Smooth muscle cell (in vitro differentiated cells): Measurements from ENCODE around the gene C2orf69. TPM values are rescaled to one million over a fixed set of nuclear protein-coding genes. Genes with fewer than 3 reads are reported as not detected.

Experiments used
- DNase-seq: peaks from one replicate; lab custom pipeline; 2025; ENCODE audit not compliant: unreplicated experiment; lab: John Stamatoyannopoulos, UW
- H2AFZ ChIP-seq: fragments of 200-600 bp; sonication (generic); 2 replicates; pipeline ENCODE4 v1.6.0; 2016; ENCODE audit warnings: antibody characterized with exemption, low read depth, mild to moderate bottlenecking
- H3F3A ChIP-seq: fragments of 200-600 bp; sonication (generic); 2 replicates; pipeline ENCODE4 v1.6.0; 2017; ENCODE audit warnings: antibody characterized with exemption, low read depth
- H3K27ac ChIP-seq: fragments of 200-600 bp; sonication (generic); 2 replicates; pipeline ENCODE4 v1.5.1; 2016; ENCODE audit warnings: low read depth, mild to moderate bottlenecking
- H3K27me3 ChIP-seq: fragments of 200-600 bp; sonication (generic); 2 replicates; pipeline ENCODE4 v1.6.1; 2016; ENCODE audit warnings: low read depth, mild to moderate bottlenecking
- H3K36me3 ChIP-seq: fragments of 200-600 bp; sonication (generic); 2 replicates; pipeline ENCODE4 v1.5.1; 2016; ENCODE audit warnings: low read depth
- H3K4me1 ChIP-seq: fragments of 200-600 bp; sonication (generic); 2 replicates; pipeline ENCODE4 v1.5.1; 2016; ENCODE audit warnings: low read depth
- H3K4me2 ChIP-seq: fragments of 200-600 bp; sonication (generic); 2 replicates; pipeline ENCODE4 v1.6.0; 2016; ENCODE audit warnings: mild to moderate bottlenecking
- H3K4me3 ChIP-seq: fragments of 200-600 bp; sonication (generic); 2 replicates; pipeline ENCODE4 v1.5.1; 2016; ENCODE audit warnings: mild to moderate bottlenecking
- H3K79me2 ChIP-seq: fragments of 200-600 bp; sonication (generic); 2 replicates; pipeline ENCODE4 v1.6.0; 2016; ENCODE audit warnings: low read depth, mild to moderate bottlenecking
- H3K9ac ChIP-seq: fragments of 200-600 bp; sonication (generic); 2 replicates; pipeline ENCODE4 v1.6.0; 2016; ENCODE audit warnings: low read depth
- H3K9me3 ChIP-seq: fragments of 200-600 bp; sonication (generic); replicated peaks from 2 replicates; pipeline ENCODE4 v1.5.1; 2016; ENCODE audit warnings: low read depth
- H4K20me1 ChIP-seq: fragments of 200-600 bp; sonication (generic); 2 replicates; pipeline ENCODE4 v1.6.0; 2016; ENCODE audit warnings: low read depth
- WGBS: methylation state at CpG from one replicate; pipeline ENCODE4 v1.1.7; 2016; ENCODE audit warnings: low lambda C conversion rate; 5-methylcytosine and 5-hydroxymethylcytosine counted together
- polyA plus RNA-seq: library from polyadenylated mRNA; unstranded; fragments of >200 nt; fragmentation: Nextera tagmentation; extraction: Ambion mirVana; gene quantifications from 2 replicates; pipeline ENCODE4 v1.2.1, GENCODE V29; 2016
- total RNA-seq: library from RNA; depleted of rRNA; stranded (reverse); fragments of >200 nt; gene quantifications from 2 replicates; pipeline ENCODE4 v1.2.3, GENCODE V29; 2014
- TF ChIP-seq, protein P1 (sequence below): fragments of 200-600 bp; sonication (generic); IDR thresholded peaks from 2 replicates; pipeline ENCODE4 v1.5.1; 2017; ENCODE audit warnings: borderline replicate concordance, mild to moderate bottlenecking, antibody characterized with exemption; ENCODE audit not compliant: insufficient read depth, poor library complexity, severe bottlenecking

Gene C2orf69
- total and polyA plus RNA-seq, 2 experiments from 2014 or later, result 7.7 to 10.1 TPM

DNA sequence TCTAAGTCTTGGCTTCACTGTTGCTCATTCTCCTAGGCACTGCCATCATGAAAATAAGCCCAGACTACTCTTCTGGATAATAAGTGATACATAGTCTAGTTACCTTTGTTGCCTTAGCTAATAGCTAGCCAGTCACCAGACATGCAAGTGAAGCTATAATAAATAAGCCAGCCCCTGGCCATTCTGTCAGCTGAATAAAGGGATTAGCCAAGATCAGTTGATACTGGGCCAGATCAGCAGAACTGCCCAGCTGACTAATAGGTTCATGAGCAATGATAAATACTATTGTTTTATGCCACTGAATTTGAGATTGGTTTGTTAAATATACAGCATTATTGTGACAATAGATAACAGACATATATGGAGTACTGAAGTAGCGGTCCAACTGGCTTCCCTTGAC lies 8.0 kb upstream of the C2orf69 start:
- TF ChIP-seq, protein P1, sequence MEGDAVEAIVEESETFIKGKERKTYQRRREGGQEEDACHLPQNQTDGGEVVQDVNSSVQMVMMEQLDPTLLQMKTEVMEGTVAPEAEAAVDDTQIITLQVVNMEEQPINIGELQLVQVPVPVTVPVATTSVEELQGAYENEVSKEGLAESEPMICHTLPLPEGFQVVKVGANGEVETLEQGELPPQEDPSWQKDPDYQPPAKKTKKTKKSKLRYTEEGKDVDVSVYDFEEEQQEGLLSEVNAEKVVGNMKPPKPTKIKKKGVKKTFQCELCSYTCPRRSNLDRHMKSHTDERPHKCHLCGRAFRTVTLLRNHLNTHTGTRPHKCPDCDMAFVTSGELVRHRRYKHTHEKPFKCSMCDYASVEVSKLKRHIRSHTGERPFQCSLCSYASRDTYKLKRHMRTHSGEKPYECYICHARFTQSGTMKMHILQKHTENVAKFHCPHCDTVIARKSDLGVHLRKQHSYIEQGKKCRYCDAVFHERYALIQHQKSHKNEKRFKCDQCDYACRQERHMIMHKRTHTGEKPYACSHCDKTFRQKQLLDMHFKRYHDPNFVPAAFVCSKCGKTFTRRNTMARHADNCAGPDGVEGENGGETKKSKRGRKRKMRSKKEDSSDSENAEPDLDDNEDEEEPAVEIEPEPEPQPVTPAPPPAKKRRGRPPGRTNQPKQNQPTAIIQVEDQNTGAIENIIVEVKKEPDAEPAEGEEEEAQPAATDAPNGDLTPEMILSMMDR, result no peak
- Histone ChIP-seq H3F3A (no peaks in the 10 kb centered on the region), H3K4me3 (no peak overlapping the region), H3K27me3 (no peaks in the 10 kb centered on the region), H3K4me1 (no peaks in the 10 kb centered on the region), H3K79me2 (no peaks in the 10 kb centered on the region), H3K9ac (no peak overlapping the region), H3K9me3 (no peaks in the 10 kb centered on the region), H4K20me1 (no peaks in the 10 kb centered on the region), H3K27ac (no peak overlapping the region), H2AFZ (no peak overlapping the region), H3K36me3 (no peaks in the 10 kb centered on the region), H3K4me2 (no peak overlapping the region)
- WGBS, result 97% methylated on average over 1 of the region's 1 CpG
- no peak for DNase-seq

DNA sequence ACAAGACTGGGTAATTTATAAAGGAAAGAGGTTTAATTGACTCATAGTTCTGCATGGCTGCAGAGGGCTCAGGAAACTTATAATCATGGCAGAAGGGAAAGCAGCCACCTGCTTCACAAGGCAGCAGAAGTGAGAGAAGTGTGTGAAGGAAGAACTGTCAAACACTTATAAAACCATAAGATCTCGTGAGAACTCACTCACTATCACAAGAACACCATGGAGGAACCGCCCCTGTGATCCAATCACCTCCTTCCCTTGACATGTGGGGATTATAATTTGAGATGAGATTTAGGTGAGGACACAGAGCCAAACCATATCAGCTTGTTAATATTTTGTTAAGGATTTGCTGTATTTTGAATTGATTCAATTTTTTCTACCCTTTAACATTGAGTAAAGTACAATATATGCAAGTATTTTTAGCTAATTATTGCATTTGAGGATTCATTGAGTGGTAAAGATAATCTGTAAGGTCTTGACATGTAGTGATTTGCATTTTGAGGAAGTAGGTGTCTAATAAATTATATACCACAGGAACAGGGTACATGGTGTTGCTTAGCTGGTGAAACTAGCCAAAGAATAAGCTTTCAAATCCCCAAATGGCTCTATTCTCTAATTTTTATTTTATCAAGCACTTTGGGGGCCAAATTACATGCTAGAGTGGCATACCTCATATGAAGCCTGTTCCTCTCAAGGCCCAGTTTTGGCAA lies 3.9 kb upstream of the C2orf69 start:
- no peak for DNase-seq
- Histone ChIP-seq H3K4me3 (no peak overlapping the region), H3K4me2 (no peak overlapping the region), H3K27me3 (no peaks in the 10 kb centered on the region), H3K9ac (no peak overlapping the region), H3K79me2 (peaks cover 7% of the 10 kb centered on the region), H3F3A (no peaks in the 10 kb centered on the region), H2AFZ (no peak overlapping the region), H3K36me3 (no peaks in the 10 kb centered on the region), H3K27ac (no peak overlapping the region), H3K4me1 (peaks cover under 1% of the 10 kb centered on the region), H4K20me1 (no peaks in the 10 kb centered on the region), H3K9me3 (no peaks in the 10 kb centered on the region)
- TF ChIP-seq, protein P1, result no peak
- WGBS, result 89% methylated on average over 2 of the region's 2 CpGs

DNA sequence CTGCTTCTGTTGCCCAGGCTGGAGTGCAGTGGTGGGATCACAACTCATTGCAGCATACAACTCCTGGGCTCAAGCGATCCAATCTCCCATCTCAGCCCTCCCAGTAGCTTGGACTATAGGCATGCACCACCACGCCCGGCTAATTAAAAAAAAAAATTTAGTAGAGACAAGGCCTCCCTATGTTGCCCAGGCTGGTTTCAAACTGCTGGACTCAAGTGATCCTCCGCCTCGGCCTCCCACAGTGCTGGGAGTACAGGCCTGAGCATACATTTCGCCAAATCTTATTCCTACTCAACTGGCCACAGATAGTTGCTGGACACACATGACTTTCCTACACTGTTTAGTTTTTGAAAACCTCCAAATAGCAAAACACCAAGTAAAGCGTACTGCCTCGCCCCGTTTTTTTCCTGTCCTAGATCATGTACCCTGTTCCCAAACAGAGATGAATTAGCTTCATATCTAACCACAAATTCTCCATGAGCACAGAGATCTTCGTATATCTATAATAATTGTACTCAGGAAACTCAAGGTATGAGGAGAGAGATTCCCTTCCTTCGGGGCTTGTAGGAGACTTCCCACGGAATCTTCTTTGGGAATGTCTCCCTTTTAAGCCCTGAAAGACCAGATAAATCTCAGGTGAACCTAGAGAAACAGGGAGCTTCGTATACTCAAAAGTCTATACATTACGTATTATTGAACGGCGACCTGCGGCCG lies 598 bp upstream of the C2orf69 start:
- WGBS, result 48% methylated on average over 18 of the region's 18 CpGs
- peaks cover 23% of the 10 kb centered on the region for H4K20me1 ChIP-seq
- H3K27me3 ChIP-seq, result no peaks in the 10 kb centered on the region
- peak overlapping the region; percentile 94 for H3K9ac ChIP-seq
- no peaks in the 10 kb centered on the region for H3K36me3 ChIP-seq
- peaks cover 37% of the 10 kb centered on the region for H3K79me2 ChIP-seq
- H3K4me1 ChIP-seq, result peaks cover 13% of the 10 kb centered on the region
- peak overlapping the region; percentile 76 for H3K4me3 ChIP-seq
- DNase-seq, result no peak
- H3K9me3 ChIP-seq, result no peaks in the 10 kb centered on the region
- TF ChIP-seq, protein P1, result no peak
- peaks cover 3% of the 10 kb centered on the region for H3F3A ChIP-seq
- H3K4me2 ChIP-seq, result peak overlapping the region; percentile 96
- H3K27ac ChIP-seq, result no peak overlapping the region
- peak overlapping the region; percentile 73 for H2AFZ ChIP-seq
